IMR-90 (cell line): ENCODE data around the gene CASK. TPM values are rescaled to one million over a fixed set of nuclear protein-coding genes. Genes with fewer than 3 reads are reported as not detected.

Source experiments
- ATAC-seq: fragments of 200-7000 bp; cut with Tn5 transposase; 2 replicates; pipeline ENCODE4 v1.9.1; 2020; ENCODE audit warnings: low read depth, mild to moderate bottlenecking, moderate library complexity
- BruUV-seq: library from RNA; stranded (reverse); fragments of 400-500 nt; replicated peaks from 2 replicates; lab custom pipeline; 2021; lab: Mats Ljungman, UMichigan
- CTCF ChIA-PET: fragments of 300-600 bp; formaldehyde crosslinking; extraction: SDS; loops from one replicate; lab custom pipeline; 2021; ENCODE audit warnings: antibody characterized with exemption; lab: Yijun Ruan, JAX
- POLR2A ChIA-PET: fragments of 300-600 bp; sonication (Branson Sonifier 250); formaldehyde crosslinking; loops from one replicate; lab custom pipeline; 2022; ENCODE audit warnings: antibody characterized with exemption; ENCODE audit not compliant: unreplicated experiment; lab: Charles Lee
- DNase-seq: peaks from one replicate; pipeline ENCODE4 v3.0.0; 2013
- H2AFZ ChIP-seq: replicated peaks from 2 replicates; pipeline ENCODE3; 2013; ENCODE audit warnings: low read length, mild to moderate bottlenecking; ENCODE audit not compliant: poor library complexity
- H2AK5ac ChIP-seq: 2 replicates; pipeline ENCODE4 v1.6.1; 2013; ENCODE audit warnings: low read depth, low read length, inconsistent platforms
- H2AK9ac ChIP-seq: replicated peaks from 2 replicates; pipeline ENCODE3; 2013; ENCODE audit warnings: mild to moderate bottlenecking, low read depth, low read length, moderate library complexity; ENCODE audit not compliant: poor library complexity
- H2BK120ac ChIP-seq: 2 replicates; pipeline ENCODE4 v1.6.1; 2013; ENCODE audit warnings: low read depth, low read length, inconsistent platforms
- H2BK15ac ChIP-seq: 3 replicates; pipeline ENCODE4 v1.6.1; 2013; ENCODE audit warnings: low read depth, low read length, inconsistent platforms
- H2BK20ac ChIP-seq: 2 replicates; pipeline ENCODE4 v1.6.1; 2013; ENCODE audit warnings: low read depth, mild to moderate bottlenecking, inconsistent platforms, low read length, moderate library complexity
- H2BK5ac ChIP-seq: 2 replicates; pipeline ENCODE4 v1.6.1; 2013; ENCODE audit warnings: mild to moderate bottlenecking, low read depth, low read length, inconsistent platforms; ENCODE audit not compliant: poor library complexity, severe bottlenecking
- H3K14ac ChIP-seq: replicated peaks from 2 replicates; pipeline ENCODE4 v1.6.1; 2013; ENCODE audit warnings: low read depth, low read length, inconsistent platforms
- H3K18ac ChIP-seq: 2 replicates; pipeline ENCODE4 v1.6.1; 2013; ENCODE audit warnings: low read depth, low read length, control low read depth
- H3K23ac ChIP-seq: 2 replicates; pipeline ENCODE4 v1.6.1; 2013; ENCODE audit warnings: low read depth, low read length, inconsistent platforms
- H3K27ac ChIP-seq: 2 replicates; pipeline ENCODE4 v1.5.1; 2013; ENCODE audit warnings: mild to moderate bottlenecking, control low read depth, low read length; ENCODE audit not compliant: insufficient read depth
- H3K27me3 ChIP-seq: 2 replicates; pipeline ENCODE4 v1.6.1; 2013; ENCODE audit warnings: low read length; ENCODE audit not compliant: control insufficient read depth, insufficient read depth
- H3K36me3 ChIP-seq: 2 replicates; pipeline ENCODE4 v1.6.1; 2013; ENCODE audit warnings: low read length, mixed read lengths; ENCODE audit not compliant: control insufficient read depth, insufficient read depth
- H3K4ac ChIP-seq: 2 replicates; pipeline ENCODE4 v1.6.1; 2013; ENCODE audit warnings: low read depth, low read length, inconsistent platforms
- H3K4me1 ChIP-seq: 2 replicates; pipeline ENCODE4 v1.6.1; 2013; ENCODE audit warnings: low read length, mixed read lengths; ENCODE audit not compliant: control insufficient read depth, insufficient read depth
- H3K4me2 ChIP-seq: 2 replicates; pipeline ENCODE4 v1.6.1; 2013; ENCODE audit warnings: low read depth, mild to moderate bottlenecking, control low read depth, low read length, moderate library complexity
- H3K4me3 ChIP-seq: 2 replicates; pipeline ENCODE4 v1.5.1; 2013; ENCODE audit warnings: low read depth, mild to moderate bottlenecking, control low read depth, low read length, moderate library complexity; ENCODE audit not compliant: insufficient read depth
- H3K56ac ChIP-seq: 2 replicates; pipeline ENCODE4 v1.6.1; 2013; ENCODE audit warnings: low read length, inconsistent platforms; ENCODE audit not compliant: insufficient read depth; ENCODE audit errors: extremely low read depth
- H3K79me1 ChIP-seq, 2 experiments: 2 replicates each; pipeline ENCODE4 v1.6.1; 2013; ENCODE audit warnings: low read length in 2 of 2, inconsistent platforms in 1 of 2, low read depth in 1 of 2
- H3K9ac ChIP-seq: 2 replicates; pipeline ENCODE4 v1.6.1; 2013; ENCODE audit warnings: low read depth, low read length, control low read depth
- H3K9me1 ChIP-seq: 2 replicates; pipeline ENCODE4 v1.6.1; 2013; ENCODE audit warnings: low read length, inconsistent platforms; ENCODE audit not compliant: insufficient read depth
- H3K9me3 ChIP-seq: 2 replicates; pipeline ENCODE4 v1.6.1; 2013; ENCODE audit warnings: low read length; ENCODE audit not compliant: control insufficient read depth, insufficient read depth
- H4K20me1 ChIP-seq: 2 replicates; pipeline ENCODE4 v1.6.1; 2013; ENCODE audit warnings: low read length, inconsistent platforms; ENCODE audit not compliant: insufficient read depth
- H4K5ac ChIP-seq: 2 replicates; pipeline ENCODE4 v1.6.1; 2013; ENCODE audit warnings: mild to moderate bottlenecking, low read depth, low read length, control low read depth
- H4K8ac ChIP-seq, 2 experiments: 2 replicates each; pipeline ENCODE4 v1.6.1; 2013; ENCODE audit warnings: low read depth in 2 of 2, low read length in 2 of 2, control low read depth in 1 of 2, inconsistent platforms in 1 of 2
- H4K91ac ChIP-seq: 2 replicates; pipeline ENCODE4 v1.6.1; 2013; ENCODE audit warnings: low read depth, low read length, inconsistent platforms; ENCODE audit not compliant: insufficient read depth
- BHLHE40 ChIP-seq: fragments of 150-350 bp; IDR thresholded peaks from 2 replicates; pipeline ENCODE4 v1.6.1; 2016; ENCODE audit warnings: mild to moderate bottlenecking, low read depth, low read length
- CEBPB ChIP-seq: IDR thresholded peaks from 2 replicates; pipeline ENCODE4 v1.6.1; 2012; ENCODE audit warnings: low read depth, low read length, improper control_type of control experiment
- CHD1 ChIP-seq: IDR thresholded peaks from 2 replicates; pipeline ENCODE4 v1.6.1; 2012; ENCODE audit warnings: low read depth, low read length, improper control_type of control experiment
- MAFK ChIP-seq: IDR thresholded peaks from 2 replicates; pipeline ENCODE4 v1.6.1; 2012; ENCODE audit warnings: low read depth, low read length, improper control_type of control experiment
- MXI1 ChIP-seq: IDR thresholded peaks from 2 replicates; pipeline ENCODE4 v1.6.1; 2012; ENCODE audit warnings: low read depth, mild to moderate bottlenecking, low read length, moderate library complexity, borderline replicate concordance
- NFE2L2 ChIP-seq: fragments of 150-350 bp; IDR thresholded peaks from 2 replicates; pipeline ENCODE4 v1.6.1; 2016; ENCODE audit warnings: low read depth, mild to moderate bottlenecking, low read length
- POLR2A ChIP-seq: IDR thresholded peaks from 2 replicates; pipeline ENCODE4 v1.6.1; 2012; ENCODE audit warnings: mild to moderate bottlenecking, low read depth, low read length
- RAD21 ChIP-seq: IDR thresholded peaks from 2 replicates; pipeline ENCODE4 v1.6.1; 2012; ENCODE audit warnings: low read length, improper control_type of control experiment
- RCOR1 ChIP-seq: IDR thresholded peaks from 2 replicates; pipeline ENCODE4 v1.6.1; 2012; ENCODE audit warnings: mild to moderate bottlenecking, low read length, improper control_type of control experiment; ENCODE audit not compliant: insufficient replicate concordance
- RFX5 ChIP-seq: IDR thresholded peaks from 2 replicates; pipeline ENCODE4 v1.8.0; 2012; ENCODE audit warnings: low read depth, mild to moderate bottlenecking, low read length, moderate library complexity
- SMC3 ChIP-seq: fragments of 150-350 bp; IDR thresholded peaks from 2 replicates; pipeline ENCODE4 v1.6.1; 2016; ENCODE audit warnings: low read depth, mild to moderate bottlenecking, antibody characterized with exemption, low read length, moderate library complexity
- WGBS, 2 experiments: methylation state at CpG; one replicate each; pipeline versions ENCODE4 v1.1.5 to v1.1.7; 2013; ENCODE audit warnings: missing lambda C conversion rate in 2 of 2; ENCODE audit not compliant: insufficient read length in 1 of 2; ENCODE audit errors: extremely low coverage in 2 of 2; 5-methylcytosine and 5-hydroxymethylcytosine counted together
- dilution Hi-C: fragments of 300-500 bp; cut with HindIII; formaldehyde crosslinking; loops from one replicate; pipeline ENCODE4 v1.14.3; 2018; ENCODE audit warnings: low sequenced_read_pairs; ENCODE audit not compliant: unreplicated experiment
- in situ Hi-C: fragments of 300-500 bp; cut with MboI; formaldehyde crosslinking; loops from 3 replicates; pipeline ENCODE4 v1.14.3; 2019; ENCODE audit warnings: low sequenced_read_pairs, inconsistent platforms, mixed read lengths
- intact Hi-C: fragments of 100-400 bp; cut with micrococcal nuclease; formaldehyde crosslinking; loops from 2 replicates; pipeline ENCODE4 v1.10.0; 2022
- polyA plus RNA-seq, 3 experiments: library from polyadenylated mRNA; depleted of rRNA; stranded (reverse); fragments of >200 nt; gene quantifications; 2 replicates each; pipeline ENCODE4 v1.2.3, GENCODE V29; 2012; ENCODE audit warnings: low replicate concordance in 1 of 3
- total RNA-seq: library from RNA; depleted of rRNA; stranded (reverse); fragments of >200 nt; gene quantifications from 2 replicates; pipeline ENCODE4 v1.2.3, GENCODE V29; 2012
- TF ChIP-seq, protein P1 (sequence below): fragments of 150-350 bp; IDR thresholded peaks from 2 replicates; pipeline ENCODE4 v1.6.1; 2017; ENCODE audit warnings: mild to moderate bottlenecking, antibody characterized with exemption, low read length, low read depth
- TF ChIP-seq, protein P2 (sequence below): fragments of 150-350 bp; IDR thresholded peaks from 2 replicates; pipeline ENCODE4 v1.6.1; 2016; ENCODE audit warnings: low read depth, mild to moderate bottlenecking, low read length, moderate library complexity, borderline replicate concordance
- TF ChIP-seq, protein P3 (sequence below): conservative IDR thresholded peaks from 2 replicates; pipeline ENCODE4 v1.5.1; 2012; ENCODE audit warnings: mild to moderate bottlenecking, low read depth, low read length, improper control_type of control experiment

Gene CASK
- total and polyA plus RNA-seq, 2 of the 4 experiments (the other 2 are of a cell fraction), result 9.4 to 17.7 TPM

DNA sequence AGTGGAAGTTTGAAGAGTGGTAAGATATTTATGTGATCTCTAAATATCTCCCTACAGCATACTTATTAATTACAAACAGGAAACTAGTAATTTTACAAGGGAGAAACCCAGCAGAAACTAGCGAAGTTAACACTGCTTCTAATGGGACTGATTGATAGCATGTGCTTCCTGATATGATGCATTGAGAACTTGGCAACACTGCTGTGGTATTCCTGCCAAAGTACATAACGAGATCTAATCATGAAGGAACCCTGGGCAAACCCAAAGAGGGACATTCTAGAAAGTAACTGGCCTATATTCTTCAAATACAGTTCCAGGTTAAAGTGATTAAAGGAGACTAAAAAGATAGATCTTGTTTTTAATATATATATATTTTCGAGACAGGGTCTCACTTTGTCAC is 239.2 kb downstream of the CASK start:
- Histone ChIP-seq H3K4me3 (no peak overlapping the region), H3K9ac (no peak overlapping the region), H2AFZ (no peak overlapping the region), H3K4me2 (no peak overlapping the region), H3K27me3 (no peaks in the 10 kb centered on the region), H3K23ac (no peak overlapping the region), H2AK9ac (no peak overlapping the region), H3K4me1 (no peaks in the 10 kb centered on the region), H3K9me3 (no peaks in the 10 kb centered on the region), H3K14ac (no peak overlapping the region), H3K36me3 (no peaks in the 10 kb centered on the region), H2BK15ac (no peak overlapping the region), H3K56ac (no peak overlapping the region), H2BK5ac (no peak overlapping the region), H4K20me1 (no peaks in the 10 kb centered on the region), H2BK120ac (no peak overlapping the region), H3K27ac (no peak overlapping the region), H4K91ac (no peak overlapping the region), H2AK5ac (no peak overlapping the region), H3K4ac (no peak overlapping the region), H4K5ac (no peak overlapping the region), H3K79me1 (no peaks in the 10 kb centered on the region), H3K9me1 (no peaks in the 10 kb centered on the region; the same call in 1 of the 2 replicates), H2BK20ac (no peak overlapping the region), H3K18ac (no peak overlapping the region), H4K8ac (no peak overlapping the region)
- ChIA-PET CTCF (no interaction called here), POLR2A (no interaction called here)
- BruUV-seq, result no TSS peak
- TF ChIP-seq, protein P1, sequence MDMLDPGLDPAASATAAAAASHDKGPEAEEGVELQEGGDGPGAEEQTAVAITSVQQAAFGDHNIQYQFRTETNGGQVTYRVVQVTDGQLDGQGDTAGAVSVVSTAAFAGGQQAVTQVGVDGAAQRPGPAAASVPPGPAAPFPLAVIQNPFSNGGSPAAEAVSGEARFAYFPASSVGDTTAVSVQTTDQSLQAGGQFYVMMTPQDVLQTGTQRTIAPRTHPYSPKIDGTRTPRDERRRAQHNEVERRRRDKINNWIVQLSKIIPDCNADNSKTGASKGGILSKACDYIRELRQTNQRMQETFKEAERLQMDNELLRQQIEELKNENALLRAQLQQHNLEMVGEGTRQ, result no peak
- TF ChIP-seq RCOR1, result no peak
- TF ChIP-seq RFX5, result no peak
- TF ChIP-seq SMC3, result no peak
- TF ChIP-seq MXI1, result no peak
- TF ChIP-seq, protein P2, sequence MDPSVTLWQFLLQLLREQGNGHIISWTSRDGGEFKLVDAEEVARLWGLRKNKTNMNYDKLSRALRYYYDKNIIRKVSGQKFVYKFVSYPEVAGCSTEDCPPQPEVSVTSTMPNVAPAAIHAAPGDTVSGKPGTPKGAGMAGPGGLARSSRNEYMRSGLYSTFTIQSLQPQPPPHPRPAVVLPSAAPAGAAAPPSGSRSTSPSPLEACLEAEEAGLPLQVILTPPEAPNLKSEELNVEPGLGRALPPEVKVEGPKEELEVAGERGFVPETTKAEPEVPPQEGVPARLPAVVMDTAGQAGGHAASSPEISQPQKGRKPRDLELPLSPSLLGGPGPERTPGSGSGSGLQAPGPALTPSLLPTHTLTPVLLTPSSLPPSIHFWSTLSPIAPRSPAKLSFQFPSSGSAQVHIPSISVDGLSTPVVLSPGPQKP, result no peak
- TF ChIP-seq RAD21, result no peak
- TF ChIP-seq NFE2L2, result no peak
- no peak for TF ChIP-seq MAFK
- TF ChIP-seq, protein P3, sequence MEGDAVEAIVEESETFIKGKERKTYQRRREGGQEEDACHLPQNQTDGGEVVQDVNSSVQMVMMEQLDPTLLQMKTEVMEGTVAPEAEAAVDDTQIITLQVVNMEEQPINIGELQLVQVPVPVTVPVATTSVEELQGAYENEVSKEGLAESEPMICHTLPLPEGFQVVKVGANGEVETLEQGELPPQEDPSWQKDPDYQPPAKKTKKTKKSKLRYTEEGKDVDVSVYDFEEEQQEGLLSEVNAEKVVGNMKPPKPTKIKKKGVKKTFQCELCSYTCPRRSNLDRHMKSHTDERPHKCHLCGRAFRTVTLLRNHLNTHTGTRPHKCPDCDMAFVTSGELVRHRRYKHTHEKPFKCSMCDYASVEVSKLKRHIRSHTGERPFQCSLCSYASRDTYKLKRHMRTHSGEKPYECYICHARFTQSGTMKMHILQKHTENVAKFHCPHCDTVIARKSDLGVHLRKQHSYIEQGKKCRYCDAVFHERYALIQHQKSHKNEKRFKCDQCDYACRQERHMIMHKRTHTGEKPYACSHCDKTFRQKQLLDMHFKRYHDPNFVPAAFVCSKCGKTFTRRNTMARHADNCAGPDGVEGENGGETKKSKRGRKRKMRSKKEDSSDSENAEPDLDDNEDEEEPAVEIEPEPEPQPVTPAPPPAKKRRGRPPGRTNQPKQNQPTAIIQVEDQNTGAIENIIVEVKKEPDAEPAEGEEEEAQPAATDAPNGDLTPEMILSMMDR, result no peak
- no peak for TF ChIP-seq BHLHE40
- TF ChIP-seq CHD1, result no peak
- TF ChIP-seq POLR2A, result no peak
- TF ChIP-seq CEBPB, result no peak
- ATAC-seq (no peak), DNase-seq (peak; percentile 12)
- dilution Hi-C loops, result no loop called here
- intact Hi-C loops, result no loop called here
- in situ Hi-C loops, result no loop called here
- WGBS, 2 experiments, result no CpG with 5 or more reads among the region's 3 CpGs
